Frontal cortex (tissue), 4 donors: ENCODE data around the gene BDKRB2. TPM values are rescaled to one million over a fixed set of nuclear protein-coding genes. Genes with fewer than 3 reads are reported as not detected.

Source experiments
- DNase-seq, 2 donors: peaks; one replicate each; pipeline ENCODE4 v3.0.0; 2012; ENCODE audit warnings: low spot score in 2 of 2
- FAIRE-seq: peaks from 2 replicates; lab custom pipeline; 2012; peaks lifted over from hg19 to GRCh38; lab: Jason Lieb, UNC
- small RNA-seq: library from RNA; depleted of rRNA; stranded (forward); fragments of <200 nt; gene quantifications from one replicate; pipeline ENCODE3, GENCODE V24; 2014
- total RNA-seq: library from RNA; depleted of rRNA; stranded (reverse); fragments of >200 nt; gene quantifications from one replicate; pipeline ENCODE4 v1.2.3, GENCODE V29; 2014
- donor health status: control.
- donor health status: control.
- donor health status: control.

Gene BDKRB2
- total RNA-seq, 1 donor from 2014 or later, result 0.41 TPM

DNA sequence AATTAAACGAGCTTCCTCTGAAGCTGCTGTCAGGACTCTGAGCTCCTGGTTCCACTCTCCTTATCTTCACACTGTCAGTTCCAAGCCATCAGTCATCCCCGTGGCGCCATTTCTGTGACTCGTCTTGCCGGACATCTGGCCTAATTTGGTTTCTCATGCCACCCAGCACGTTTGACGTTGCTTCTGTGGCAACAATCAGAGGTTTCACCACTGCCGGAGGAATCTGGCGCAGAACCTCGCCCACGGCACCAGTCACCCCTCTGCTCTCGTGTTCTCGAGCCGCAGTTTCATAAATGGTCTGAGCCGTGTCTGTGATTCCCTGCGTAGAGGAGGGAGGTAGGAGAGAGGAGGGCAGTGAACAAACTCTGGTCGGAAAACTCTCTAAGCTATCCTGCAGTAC lies 81.0 kb downstream of the BDKRB2 start:
- DNase-seq (no peak), FAIRE-seq (no peak)

DNA sequence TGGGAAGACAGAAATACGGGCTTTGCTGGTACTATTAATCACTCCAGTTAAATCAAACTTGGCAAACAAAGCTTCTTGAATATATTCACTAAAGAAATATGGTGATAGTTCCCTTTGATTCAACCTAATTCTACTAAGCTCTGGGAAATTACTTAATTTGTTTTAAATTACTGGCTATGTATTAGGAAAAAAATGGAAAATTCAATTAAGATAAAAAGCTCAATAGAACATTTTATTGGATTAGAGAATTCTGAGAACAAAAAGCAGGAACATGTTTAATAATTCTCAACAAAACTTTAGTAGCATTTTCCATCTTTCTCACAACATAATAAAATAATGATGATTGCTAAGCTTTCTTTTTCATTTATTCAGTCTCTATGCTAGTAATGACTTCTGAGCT lies 81.6 kb downstream of the BDKRB2 start:
- DNase-seq (no peak), FAIRE-seq (no peak)

DNA sequence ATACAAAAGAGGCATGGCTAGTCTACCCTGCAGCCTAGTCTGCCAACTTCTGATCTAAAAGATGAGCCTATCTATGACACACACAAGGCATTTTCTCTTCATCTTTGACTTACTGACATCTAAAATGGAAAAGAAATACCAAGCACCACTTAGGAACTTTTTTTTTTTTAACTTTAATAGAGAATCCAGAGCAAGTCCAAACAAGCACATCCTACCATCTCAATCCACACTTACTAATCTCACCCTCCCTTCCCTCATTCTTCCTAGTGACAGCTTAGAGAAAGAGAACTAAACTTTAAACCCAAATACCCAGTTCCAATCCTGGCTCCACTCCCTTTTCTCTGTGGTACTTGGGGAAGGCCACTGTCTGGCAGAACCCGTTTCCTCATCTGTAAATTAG lies 83.2 kb downstream of the BDKRB2 start:
- FAIRE-seq (no peak), DNase-seq (no peak)

Small RNA genes lying within 50 kb of the gene (small RNA-seq; reads per million reads assigned to genes)
- gene CKS1BP1, result not detected

Other genes starting within 250 kb of the BDKRB2 start
- gene C14orf132, start 165.5 kb upstream of the BDKRB2 start, total RNA-seq, result 32.6 TPM
- gene BDKRB1, start 51.4 kb downstream of the BDKRB2 start, total RNA-seq, result 0.41 TPM
- 36.3 TPM for gene ATG2B, start 158.5 kb downstream of the BDKRB2 start, total RNA-seq
- 39.1 TPM for gene GSKIP, start 158.7 kb downstream of the BDKRB2 start, total RNA-seq
- 1.2 TPM for gene AK7, start 187.3 kb downstream of the BDKRB2 start, total RNA-seq